Vein endothelial cell (primary cell): ENCODE results near the gene ARHGAP36. TPM values are rescaled to one million over a fixed set of nuclear protein-coding genes. Genes with fewer than 3 reads are reported as not detected.

Source experiments
- total RNA-seq: library from RNA; depleted of rRNA; stranded (reverse); fragments of >200 nt; gene quantifications from 2 replicates; pipeline ENCODE4 v1.2.3, GENCODE V29; 2012

The ARHGAP36 gene, protein sequence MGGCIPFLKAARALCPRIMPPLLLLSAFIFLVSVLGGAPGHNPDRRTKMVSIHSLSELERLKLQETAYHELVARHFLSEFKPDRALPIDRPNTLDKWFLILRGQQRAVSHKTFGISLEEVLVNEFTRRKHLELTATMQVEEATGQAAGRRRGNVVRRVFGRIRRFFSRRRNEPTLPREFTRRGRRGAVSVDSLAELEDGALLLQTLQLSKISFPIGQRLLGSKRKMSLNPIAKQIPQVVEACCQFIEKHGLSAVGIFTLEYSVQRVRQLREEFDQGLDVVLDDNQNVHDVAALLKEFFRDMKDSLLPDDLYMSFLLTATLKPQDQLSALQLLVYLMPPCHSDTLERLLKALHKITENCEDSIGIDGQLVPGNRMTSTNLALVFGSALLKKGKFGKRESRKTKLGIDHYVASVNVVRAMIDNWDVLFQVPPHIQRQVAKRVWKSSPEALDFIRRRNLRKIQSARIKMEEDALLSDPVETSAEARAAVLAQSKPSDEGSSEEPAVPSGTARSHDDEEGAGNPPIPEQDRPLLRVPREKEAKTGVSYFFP
- total RNA-seq: 0.10 TPM in 1 of 2 replicates, not detected in the other

DNA sequence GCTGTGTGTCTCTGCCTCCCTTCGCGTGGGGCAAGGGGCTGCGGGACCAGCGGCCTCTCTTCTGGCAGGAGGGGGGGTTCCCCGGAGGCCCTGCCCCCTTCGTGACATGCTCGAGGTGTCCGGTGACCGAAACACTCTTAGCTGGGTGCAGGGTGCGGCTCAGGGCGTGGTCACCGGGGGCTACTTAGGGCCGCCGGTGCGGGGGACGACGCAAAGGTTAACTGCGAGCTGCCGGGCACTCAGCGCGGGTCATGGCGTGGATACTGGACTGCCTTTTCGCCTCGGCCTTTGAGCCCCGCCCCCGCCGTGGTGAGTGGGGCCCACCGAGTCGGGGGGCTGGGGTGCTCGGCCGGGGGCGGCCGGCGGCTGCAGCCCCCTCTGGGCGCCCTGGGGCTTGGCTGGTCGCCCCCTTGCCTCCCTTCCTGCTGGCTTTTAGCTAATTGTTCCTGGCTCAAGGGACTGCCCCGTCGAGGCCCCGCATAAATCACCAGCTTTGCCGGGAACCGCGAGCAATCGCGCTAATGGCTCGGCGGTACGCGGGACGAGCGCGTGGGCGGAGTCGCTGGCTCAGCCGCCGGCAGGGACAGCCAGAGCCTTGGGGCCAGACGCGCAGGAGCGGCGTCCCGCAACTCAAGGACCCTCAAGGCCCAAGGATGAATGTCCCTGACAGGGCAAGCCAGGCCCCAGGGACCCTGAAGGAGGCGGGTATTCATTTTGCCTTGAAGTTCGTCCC is at the start of gene ARHGAP36:
Gene ARHGAP36, plus strand, starts transcription at position 211 of the 733 bp plus-strand sequence. CDS start 23,320 bp downstream, outside the sequence.

Other genes with a start within 250 kb of the ARHGAP36 start
- 10.5 and 13.2 TPM in 2 replicates for gene ENOX2, start 155.1 kb upstream of the ARHGAP36 start, total RNA-seq
- gene IGSF1, start 231.0 kb downstream of the ARHGAP36 start, total RNA-seq: not detected in 2 replicates